HG03025 (cell line): ENCODE data around the gene HSD17B13.

Experiments used
- ATAC-seq: cut with Tn5 transposase; IDR thresholded peaks from one replicate; pipeline ENCODE4 v1.9.1; 2021; ENCODE audit warnings: mild to moderate bottlenecking, moderate library complexity; ENCODE audit not compliant: unreplicated experiment, low FRiP score

HSD17B13 gene

DNA sequence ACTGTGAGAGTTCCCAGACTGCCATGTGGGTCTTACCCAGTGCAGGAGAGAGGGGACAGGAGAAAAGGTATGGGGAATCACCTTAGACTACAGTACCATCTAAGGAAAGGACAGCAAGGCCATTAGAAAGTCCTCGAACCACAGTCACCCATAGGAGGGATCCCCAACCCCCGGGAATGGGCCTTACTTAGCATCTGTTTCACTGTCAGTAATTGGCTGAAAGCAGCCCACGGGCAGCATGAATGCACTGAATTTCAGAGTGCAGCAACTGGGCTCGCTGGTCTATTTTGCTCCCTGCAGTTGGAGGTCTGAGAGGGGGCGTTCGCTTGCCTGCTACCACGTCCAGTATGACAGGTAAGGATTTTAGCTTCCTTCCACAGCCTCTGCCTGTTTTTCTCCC lies 51.9 kb downstream of the HSD17B13 start:
- ATAC-seq: no peak

- no peak for ATAC-seq
These were observed 52.5 kb downstream of the HSD17B13 start for GRCh38 chr4:87270144-87270543.

DNA sequence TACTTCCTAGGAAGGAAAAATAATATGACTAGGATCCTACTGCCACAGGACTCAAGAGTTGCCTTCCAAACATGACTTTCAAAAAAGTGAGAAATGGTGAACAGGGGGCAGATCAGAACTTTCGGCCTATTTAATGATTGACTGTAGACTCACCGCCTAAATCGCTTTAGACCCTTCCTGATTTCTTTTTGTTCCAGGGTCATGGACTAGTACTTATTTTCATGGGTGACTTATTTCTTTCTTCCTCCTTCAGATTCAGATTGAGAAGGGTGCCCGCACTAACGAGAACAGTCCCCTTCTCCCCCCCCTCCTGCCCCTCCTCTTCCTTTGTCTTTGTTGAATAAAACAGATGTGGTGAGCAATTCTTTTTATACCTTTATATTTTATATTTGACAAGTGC lies 54.3 kb downstream of the HSD17B13 start:
- no peak for ATAC-seq

- ATAC-seq: no peak
These were observed 55.7 kb downstream of the HSD17B13 start for GRCh38 chr4:87266986-87267385.

GRCh38 chr4:87262886-87263285 lies 59.8 kb downstream of the HSD17B13 start:
- ATAC-seq: no peak

- ATAC-seq: no peak
These were observed 62.2 kb downstream of the HSD17B13 start for GRCh38 chr4:87260477-87260876.

DNA sequence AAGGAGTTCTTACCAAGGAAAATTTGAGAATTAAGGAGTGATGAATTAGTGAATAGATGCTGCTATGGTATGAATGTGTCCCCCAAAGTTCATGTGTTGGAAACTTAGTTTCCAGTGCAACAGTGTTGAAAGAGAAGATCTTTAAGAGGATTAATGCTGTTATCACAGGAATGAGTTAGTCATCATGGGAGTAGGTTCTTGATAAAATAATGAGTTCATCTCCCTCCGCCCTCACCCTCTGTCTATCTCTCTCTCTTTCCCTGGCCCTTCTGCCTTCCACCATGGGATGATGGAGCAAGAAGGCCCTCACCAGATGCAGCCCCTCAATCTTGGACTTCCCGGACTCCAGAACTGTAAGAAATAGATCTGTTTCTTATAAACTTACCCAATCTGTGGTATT lies 64.0 kb downstream of the HSD17B13 start:
- ATAC-seq: no peak

- ATAC-seq: no peak
These were observed 65.2 kb downstream of the HSD17B13 start for GRCh38 chr4:87257523-87257922.

DNA sequence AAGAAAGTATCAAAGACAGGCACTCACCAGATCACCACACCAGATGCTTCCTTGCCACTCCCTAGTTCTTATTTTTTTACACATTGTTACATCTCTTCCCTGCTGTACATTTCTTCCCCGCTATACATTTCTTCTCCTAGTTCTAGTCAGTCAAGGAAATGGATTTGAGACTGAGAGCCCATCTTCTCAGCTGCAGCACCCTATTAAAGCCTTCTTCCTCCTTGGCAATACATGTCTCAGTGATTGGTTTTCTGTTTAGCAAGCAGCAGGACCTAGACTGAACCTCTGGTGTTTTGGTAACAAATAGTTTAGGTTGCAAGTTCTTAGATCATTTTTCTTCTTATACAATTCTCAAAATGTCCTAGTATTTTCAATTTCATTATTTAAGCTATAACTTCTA lies 66.9 kb downstream of the HSD17B13 start:
- no peak for ATAC-seq
